HepG2 (cell line): ENCODE data around the gene DDX50. TPM values are rescaled to one million over a fixed set of nuclear protein-coding genes. Genes with fewer than 3 reads are reported as not detected.

Source experiments
- CHD2 ChIP-seq: IDR thresholded peaks from 2 replicates; pipeline ENCODE4 v1.6.1; 2011; ENCODE audit warnings: low read depth, low read length, improper control_type of control experiment
- DMAP1 ChIP-seq: IDR thresholded peaks from 2 replicates; pipeline ENCODE4 v1.6.1; 2016
- GABPB1 ChIP-seq: IDR thresholded peaks from 2 replicates; pipeline ENCODE4 v1.6.1; 2016; ENCODE audit warnings: mild to moderate bottlenecking, missing genetic modification reagents, moderate library complexity, missing compliant biosample characterization
- KLF12 ChIP-seq: sonication (generic); formaldehyde crosslinking; IDR thresholded peaks from 2 replicates; pipeline ENCODE4 v1.4.0; 2020; ENCODE audit warnings: missing genetic modification reagents, borderline replicate concordance
- MEIS2 ChIP-seq: sonication (generic); formaldehyde crosslinking; IDR thresholded peaks from 2 replicates; pipeline ENCODE4 v1.9.0; 2021; ENCODE audit warnings: mild to moderate bottlenecking, missing genetic modification reagents
- NCOR1 ChIP-seq: fragments of 200-600 bp; sonication (generic); IDR thresholded peaks from 2 replicates; pipeline ENCODE4 v1.7.0; 2017; ENCODE audit warnings: antibody characterized with exemption, low read length, borderline replicate concordance
- RXRA ChIP-seq: sonication (generic); formaldehyde crosslinking; IDR thresholded peaks from 2 replicates; pipeline ENCODE4 v1.5.1; 2020; ENCODE audit warnings: missing genetic modification reagents
- SALL1 ChIP-seq: sonication (generic); formaldehyde crosslinking; IDR thresholded peaks from 2 replicates; pipeline ENCODE4 v1.8.0; 2022; ENCODE audit warnings: mild to moderate bottlenecking, missing genetic modification reagents
- SALL2 ChIP-seq: sonication (generic); formaldehyde crosslinking; IDR thresholded peaks from 2 replicates; pipeline ENCODE4 v1.8.1; 2023; ENCODE audit warnings: mild to moderate bottlenecking, missing genetic modification reagents, inconsistent platforms
- SOX5 ChIP-seq: IDR thresholded peaks from 2 replicates; pipeline ENCODE4 v1.6.1; 2016; ENCODE audit warnings: borderline replicate concordance
- STAT5B ChIP-seq: sonication (generic); formaldehyde crosslinking; IDR thresholded peaks from 2 replicates; pipeline ENCODE4 v1.4.0; 2020; ENCODE audit warnings: missing genetic modification reagents
- TCF7 ChIP-seq: sonication (generic); IDR thresholded peaks from 2 replicates; pipeline ENCODE4 v1.6.1; 2016; ENCODE audit warnings: antibody characterized with exemption, low read depth
- TEAD3 ChIP-seq: optimal IDR thresholded peaks from 2 replicates; pipeline ENCODE3; 2016; ENCODE audit warnings: borderline replicate concordance
- TOE1 ChIP-seq: sonication (generic); formaldehyde crosslinking; IDR thresholded peaks from 2 replicates; pipeline ENCODE4 v1.4.0; 2020; ENCODE audit warnings: mild to moderate bottlenecking, missing genetic modification reagents
- ZFYVE20 ChIP-seq: sonication (generic); formaldehyde crosslinking; IDR thresholded peaks from 2 replicates; pipeline ENCODE4 v1.8.0; 2023; ENCODE audit warnings: low read depth, mild to moderate bottlenecking, moderate library complexity, missing genetic modification reagents, borderline replicate concordance
- ZMYM4 ChIP-seq: sonication (generic); formaldehyde crosslinking; IDR thresholded peaks from 2 replicates; pipeline ENCODE4 v1.8.1; 2023; ENCODE audit warnings: mild to moderate bottlenecking, missing genetic modification reagents
- ZNF205 ChIP-seq: IDR thresholded peaks from 2 replicates; pipeline ENCODE4 v1.6.1; 2018; ENCODE audit warnings: missing biosample characterization, missing genetic modification reagents
- ZNF207 ChIP-seq: fragments of 450-650 bp; IDR thresholded peaks from 2 replicates; pipeline ENCODE4 v1.6.1; 2016; ENCODE audit warnings: antibody characterized with exemption, borderline replicate concordance
- ZNF296 ChIP-seq: sonication (generic); formaldehyde crosslinking; conservative IDR thresholded peaks from 2 replicates; pipeline ENCODE4 v1.5.0; 2020; ENCODE audit warnings: mild to moderate bottlenecking, missing genetic modification reagents
- ZNF431 ChIP-seq: sonication (generic); formaldehyde crosslinking; IDR thresholded peaks from 2 replicates; pipeline ENCODE4 v1.9.0; 2022; ENCODE audit warnings: missing genetic modification reagents, low read depth, mild to moderate bottlenecking, borderline replicate concordance
- ZNF563 ChIP-seq: sonication (generic); formaldehyde crosslinking; IDR thresholded peaks from 2 replicates; pipeline ENCODE4 v1.8.0; 2022; ENCODE audit warnings: mild to moderate bottlenecking, moderate library complexity, missing genetic modification reagents
- ZNF564 ChIP-seq: sonication (generic); formaldehyde crosslinking; IDR thresholded peaks from 2 replicates; pipeline ENCODE4 v1.8.1; 2023; ENCODE audit warnings: mild to moderate bottlenecking, missing genetic modification reagents
- ZNF569 ChIP-seq: sonication (generic); formaldehyde crosslinking; IDR thresholded peaks from 2 replicates; pipeline ENCODE4 v1.5.0; 2020; ENCODE audit warnings: mild to moderate bottlenecking, missing genetic modification reagents, moderate library complexity, borderline replicate concordance
- ZNF616 ChIP-seq: sonication (generic); formaldehyde crosslinking; IDR thresholded peaks from 2 replicates; pipeline ENCODE4 v1.5.0; 2020; ENCODE audit warnings: low read depth, mild to moderate bottlenecking, missing genetic modification reagents
- ZNF7 ChIP-seq: IDR thresholded peaks from 2 replicates; pipeline ENCODE4 v1.6.1; 2016; ENCODE audit warnings: missing biosample characterization, missing genetic modification reagents
- polyA plus RNA-seq, 8 experiments: library from polyadenylated mRNA; depleted of rRNA in 3 of 8; stranded (reverse) in 7 of 8; unstranded in 1 of 8; fragments of >200 nt; fragmentation: Illumina TruSeq in 4 of 8; extraction: Trizol in 4 of 8; gene quantifications; 2 replicates each; pipeline versions ENCODE4 v1.2.1 to v1.2.3, GENCODE V29; 2011 to 2016; ENCODE audit warnings: low read depth in 4 of 8, missing spikeins in 1 of 8, mixed read lengths in 1 of 8; ENCODE audit not compliant: insufficient read depth in 1 of 8
- total RNA-seq, 5 experiments: library from RNA; depleted of rRNA; stranded (reverse); fragments of >200 nt; fragmentation: Illumina TruSeq; extraction: Trizol; gene quantifications; 2 replicates each; pipeline ENCODE4 v1.2.3, GENCODE V29; 2016; ENCODE audit warnings: low read depth in 1 of 5
- TF ChIP-seq, protein P1 (sequence below): IDR thresholded peaks from 2 replicates; pipeline ENCODE4 v1.6.1; 2016
- TF ChIP-seq, protein P2 (sequence below): sonication (generic); formaldehyde crosslinking; IDR thresholded peaks from 2 replicates; pipeline ENCODE4 v1.4.0; 2020; ENCODE audit warnings: missing genetic modification reagents, mild to moderate bottlenecking, borderline replicate concordance
- TF ChIP-seq, protein P3 (sequence below): sonication (generic); formaldehyde crosslinking; IDR thresholded peaks from 2 replicates; pipeline ENCODE4 v1.8.0; 2022; ENCODE audit warnings: mild to moderate bottlenecking, missing genetic modification reagents, moderate library complexity

DDX50 gene
- total and polyA plus RNA-seq, 2 of the 13 experiments (the other 11 are each of a cell fraction or from before 2014, with no cell fraction given): 19.0 to 38.2 TPM

DNA sequence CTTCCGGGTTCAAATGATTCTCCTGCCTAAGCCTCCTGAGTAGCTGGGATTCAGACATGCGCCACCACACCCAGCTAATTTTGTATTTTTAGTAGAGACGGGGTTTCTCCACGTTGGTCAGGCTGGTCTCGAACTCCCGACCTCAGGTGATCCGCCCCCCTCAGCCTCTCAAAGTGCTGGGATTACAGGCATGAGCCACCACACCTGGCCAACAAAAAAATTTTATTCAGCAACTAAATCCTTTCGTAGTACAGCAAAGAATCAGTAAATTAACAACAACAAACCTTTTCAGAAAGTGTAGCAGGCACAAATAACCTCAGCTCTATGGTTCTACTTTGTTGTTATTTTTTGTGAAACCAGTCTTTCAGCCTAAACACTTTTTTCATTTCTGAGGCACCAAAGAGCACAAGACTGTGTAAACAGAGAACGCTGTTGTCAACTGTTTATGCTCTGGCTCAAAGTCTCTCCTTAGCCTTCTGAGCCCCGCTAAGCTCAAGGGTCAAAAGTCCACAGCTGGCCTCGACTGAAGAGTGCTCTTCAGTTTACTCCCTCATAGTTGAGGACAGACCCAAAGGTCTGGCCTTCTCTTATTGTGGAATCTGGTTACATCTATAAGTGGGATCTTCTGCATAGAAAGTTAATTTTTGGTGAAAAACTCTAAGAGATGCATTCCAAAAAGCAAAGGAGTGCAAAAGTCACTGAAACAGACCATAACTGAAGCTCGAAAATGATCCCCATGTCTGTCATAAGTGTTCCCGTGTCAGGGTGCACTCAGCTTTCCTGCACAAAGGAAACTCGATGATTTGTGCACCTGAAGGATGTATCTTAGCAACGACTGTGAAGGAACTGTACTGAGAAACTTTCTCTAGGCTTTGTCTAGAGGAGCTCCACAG is 24.6 kb upstream of the DDX50 start (continued):
- TF ChIP-seq, protein P1, sequence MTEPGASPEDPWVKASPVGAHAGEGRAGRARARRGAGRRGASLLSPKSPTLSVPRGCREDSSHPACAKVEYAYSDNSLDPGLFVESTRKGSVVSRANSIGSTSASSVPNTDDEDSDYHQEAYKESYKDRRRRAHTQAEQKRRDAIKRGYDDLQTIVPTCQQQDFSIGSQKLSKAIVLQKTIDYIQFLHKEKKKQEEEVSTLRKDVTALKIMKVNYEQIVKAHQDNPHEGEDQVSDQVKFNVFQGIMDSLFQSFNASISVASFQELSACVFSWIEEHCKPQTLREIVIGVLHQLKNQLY (CRISPR knock-in tag): peak; percentile 75
- TF ChIP-seq RXRA (CRISPR knock-in tag): peak; percentile 59; the same call in 1 of the 2 replicates
- TF ChIP-seq ZNF296 (CRISPR knock-in tag): no peak
- TF ChIP-seq SALL2 (CRISPR knock-in tag): 0 out of 2 replicates have a peak, but pooled peaks have one; percentile 35
- TF ChIP-seq ZNF431 (CRISPR knock-in tag): peak; percentile 33; the same call in 1 of the 2 replicates
- TF ChIP-seq, protein P2, sequence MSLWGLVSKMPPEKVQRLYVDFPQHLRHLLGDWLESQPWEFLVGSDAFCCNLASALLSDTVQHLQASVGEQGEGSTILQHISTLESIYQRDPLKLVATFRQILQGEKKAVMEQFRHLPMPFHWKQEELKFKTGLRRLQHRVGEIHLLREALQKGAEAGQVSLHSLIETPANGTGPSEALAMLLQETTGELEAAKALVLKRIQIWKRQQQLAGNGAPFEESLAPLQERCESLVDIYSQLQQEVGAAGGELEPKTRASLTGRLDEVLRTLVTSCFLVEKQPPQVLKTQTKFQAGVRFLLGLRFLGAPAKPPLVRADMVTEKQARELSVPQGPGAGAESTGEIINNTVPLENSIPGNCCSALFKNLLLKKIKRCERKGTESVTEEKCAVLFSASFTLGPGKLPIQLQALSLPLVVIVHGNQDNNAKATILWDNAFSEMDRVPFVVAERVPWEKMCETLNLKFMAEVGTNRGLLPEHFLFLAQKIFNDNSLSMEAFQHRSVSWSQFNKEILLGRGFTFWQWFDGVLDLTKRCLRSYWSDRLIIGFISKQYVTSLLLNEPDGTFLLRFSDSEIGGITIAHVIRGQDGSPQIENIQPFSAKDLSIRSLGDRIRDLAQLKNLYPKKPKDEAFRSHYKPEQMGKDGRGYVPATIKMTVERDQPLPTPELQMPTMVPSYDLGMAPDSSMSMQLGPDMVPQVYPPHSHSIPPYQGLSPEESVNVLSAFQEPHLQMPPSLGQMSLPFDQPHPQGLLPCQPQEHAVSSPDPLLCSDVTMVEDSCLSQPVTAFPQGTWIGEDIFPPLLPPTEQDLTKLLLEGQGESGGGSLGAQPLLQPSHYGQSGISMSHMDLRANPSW: peak; percentile 60; the same call in 1 of the 2 replicates
- no peak for TF ChIP-seq ZNF616
- TF ChIP-seq MEIS2 (CRISPR knock-in tag): peak; percentile 72; the same call in 1 of the 2 replicates
- peak; percentile 94 for TF ChIP-seq SALL1
- no peak for TF ChIP-seq ZNF7 (CRISPR knock-in tag)
- 0 out of 2 replicates have a peak, but pooled peaks have one; percentile 32 for TF ChIP-seq ZNF564
- 0 out of 2 replicates have a peak, but pooled peaks have one; percentile 60 for TF ChIP-seq DMAP1 (CRISPR knock-in tag)
- TF ChIP-seq TEAD3 (CRISPR knock-in tag): peak; percentile 60
- TF ChIP-seq STAT5B (CRISPR knock-in tag): no peak
- peak; percentile 79 for TF ChIP-seq ZNF205 (CRISPR knock-in tag)
- TF ChIP-seq ZNF207: no peak
- TF ChIP-seq ZFYVE20: no peak
- TF ChIP-seq ZNF563 (CRISPR knock-in tag): no peak
- TF ChIP-seq SOX5: peak; percentile 89
- peak; percentile 98 for TF ChIP-seq NCOR1
- 0 out of 2 replicates have a peak, but pooled peaks have one; percentile 32 for TF ChIP-seq KLF12 (CRISPR knock-in tag)
- peak; percentile 20; the same call in 1 of the 2 replicates for TF ChIP-seq GABPB1 (CRISPR knock-in tag)
- no peak for TF ChIP-seq ZNF569
- TF ChIP-seq TOE1 (CRISPR knock-in tag): peak; percentile 74; the same call in 1 of the 2 replicates
- no peak for TF ChIP-seq CHD2
- TF ChIP-seq, protein P3, sequence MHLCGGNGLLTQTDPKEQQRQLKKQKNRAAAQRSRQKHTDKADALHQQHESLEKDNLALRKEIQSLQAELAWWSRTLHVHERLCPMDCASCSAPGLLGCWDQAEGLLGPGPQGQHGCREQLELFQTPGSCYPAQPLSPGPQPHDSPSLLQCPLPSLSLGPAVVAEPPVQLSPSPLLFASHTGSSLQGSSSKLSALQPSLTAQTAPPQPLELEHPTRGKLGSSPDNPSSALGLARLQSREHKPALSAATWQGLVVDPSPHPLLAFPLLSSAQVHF (CRISPR knock-in tag): no peak
- TF ChIP-seq TCF7: peak; percentile 65
- TF ChIP-seq ZMYM4 (CRISPR knock-in tag): peak; percentile 70
